HG03066 (cell line): ENCODE data around the gene MORC1.
A peak's percentile ranks its signal among the peaks of the same experiment; 100 is the strongest.

ENCODE experiments used
- ATAC-seq: cut with Tn5 transposase; IDR thresholded peaks from one replicate; pipeline ENCODE4 v1.9.1; 2021; ENCODE audit warnings: low read depth; ENCODE audit not compliant: unreplicated experiment

The MORC1 gene

DNA sequence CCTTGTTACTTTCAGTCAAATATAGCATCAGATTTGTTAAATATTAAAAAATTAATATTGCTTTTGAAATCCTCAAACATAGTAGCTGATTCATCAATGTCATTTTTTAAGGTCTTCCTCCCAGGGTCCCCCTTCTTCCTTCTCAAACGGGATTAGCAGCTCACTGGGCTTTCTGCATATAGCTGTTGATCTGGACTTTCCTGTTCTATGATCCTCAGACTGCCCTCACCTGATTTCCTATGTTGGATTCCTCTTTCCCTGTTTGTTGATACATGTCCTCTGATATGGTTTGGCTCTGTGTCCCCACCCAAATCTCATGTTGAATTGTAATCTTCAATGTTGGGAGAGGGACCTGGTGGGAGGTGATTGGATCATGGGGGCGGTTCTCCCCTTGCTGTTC lies 170.1 kb downstream of the MORC1 start:
- ATAC-seq: no peak

GRCh38 chr3:108946292-108947285 lies 171.3 kb downstream of the MORC1 start:
- no peak for ATAC-seq

DNA sequence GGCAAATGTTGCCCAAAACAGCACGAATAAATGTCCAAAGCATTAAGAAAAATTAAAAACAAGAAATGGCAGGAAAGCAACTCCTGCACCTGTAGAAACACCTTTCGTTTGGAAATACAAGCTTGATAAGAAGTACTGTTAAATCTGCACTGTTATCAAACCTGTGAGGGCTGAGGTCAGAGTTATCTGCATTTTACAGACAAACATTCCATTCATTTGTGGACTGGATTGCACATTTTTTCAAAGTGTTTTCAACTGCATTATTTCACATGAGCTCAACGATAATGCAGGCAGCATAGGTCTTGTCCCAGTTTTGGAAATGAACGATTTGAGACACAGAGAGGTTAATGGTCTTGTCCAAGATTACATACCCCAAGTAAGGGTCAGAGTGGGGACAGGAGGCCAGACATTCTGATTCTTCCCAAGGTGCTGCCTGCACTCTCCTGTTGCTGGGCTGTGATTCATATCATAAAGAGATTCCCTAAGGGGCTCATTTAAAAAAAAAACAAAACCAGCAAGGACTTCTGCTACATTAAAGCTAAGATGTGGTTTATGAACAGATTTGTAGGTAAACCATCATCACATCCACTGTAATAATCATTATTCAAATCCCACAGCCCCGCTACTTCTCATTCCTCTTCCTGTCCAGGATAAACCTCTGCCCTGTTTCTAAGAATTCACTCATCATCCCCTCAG lies 177.2 kb downstream of the MORC1 start:
- ATAC-seq: no peak

DNA sequence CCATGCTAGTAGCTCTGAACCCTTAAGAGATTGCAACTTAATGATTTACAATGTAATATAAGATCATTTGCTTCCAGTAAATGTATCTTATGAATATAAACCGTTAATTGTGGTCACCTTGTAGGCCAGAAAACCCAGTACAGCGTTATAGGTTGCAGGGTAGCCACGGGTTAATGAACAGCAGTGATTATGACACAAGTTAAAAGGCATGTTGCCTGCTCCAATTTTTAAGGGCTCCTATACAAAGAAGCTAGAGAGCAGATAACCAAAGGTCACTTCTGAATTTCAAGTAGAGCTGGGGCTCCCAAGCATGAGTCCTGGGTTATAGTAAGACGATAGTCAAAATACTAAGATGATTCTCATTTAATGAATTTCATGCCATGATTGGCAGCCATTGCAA lies 177.8 kb downstream of the MORC1 start:
- no peak for ATAC-seq

DNA sequence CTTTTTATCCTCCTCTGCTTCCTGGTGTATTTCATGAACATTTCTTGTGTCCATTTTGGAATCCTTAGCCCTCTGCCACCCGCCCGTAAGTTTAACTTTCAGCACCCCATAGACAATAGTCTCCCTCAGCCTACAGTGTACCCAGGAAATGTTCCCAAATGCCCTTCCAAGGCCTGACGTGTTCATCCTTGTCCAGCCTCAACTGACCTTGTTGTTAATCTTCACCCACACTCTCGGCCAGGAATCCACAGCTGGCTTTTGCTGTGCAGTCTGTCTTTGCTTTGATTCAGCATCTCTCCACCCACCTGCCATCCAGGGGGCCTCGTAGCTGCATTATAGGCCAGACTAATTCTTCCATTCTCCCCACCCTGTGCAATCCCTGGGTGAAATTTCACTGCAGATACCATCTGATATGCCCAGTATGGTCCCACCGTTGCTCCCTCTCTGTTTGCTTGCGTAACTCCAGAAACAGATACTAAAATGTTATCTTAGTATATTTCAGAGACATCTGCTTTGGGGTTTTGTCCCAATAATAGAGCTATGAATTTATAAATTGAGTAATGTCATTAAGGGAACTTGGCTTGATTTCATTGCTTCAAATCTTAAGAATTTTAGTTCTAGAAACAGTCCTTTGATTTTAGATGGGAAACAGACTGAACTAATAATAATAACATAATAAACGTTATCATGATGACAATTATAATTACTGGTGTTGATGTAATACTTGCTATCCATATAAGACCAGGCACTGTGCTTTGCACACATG lies 180.8 kb downstream of the MORC1 start:
- ATAC-seq: no peak

DNA sequence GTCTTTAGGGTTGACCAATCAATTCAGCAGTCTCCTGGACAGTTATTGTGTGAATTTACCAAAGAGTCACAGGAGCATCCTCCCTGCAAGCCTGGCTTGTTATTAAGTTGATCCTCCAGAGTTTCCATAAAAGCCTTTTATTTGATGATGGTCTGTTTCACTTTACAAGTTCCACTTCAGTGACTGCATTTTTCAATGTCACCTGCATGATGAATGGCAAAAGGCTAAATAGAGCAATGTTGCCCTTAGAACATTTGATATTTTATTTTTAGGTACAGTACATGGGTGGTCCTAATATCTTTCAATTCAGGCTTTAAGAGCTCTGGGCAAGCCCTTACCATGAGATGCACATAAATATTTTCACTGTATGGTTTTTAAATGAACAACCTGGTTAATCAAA lies 186.9 kb downstream of the MORC1 start:
- ATAC-seq: no peak

DNA sequence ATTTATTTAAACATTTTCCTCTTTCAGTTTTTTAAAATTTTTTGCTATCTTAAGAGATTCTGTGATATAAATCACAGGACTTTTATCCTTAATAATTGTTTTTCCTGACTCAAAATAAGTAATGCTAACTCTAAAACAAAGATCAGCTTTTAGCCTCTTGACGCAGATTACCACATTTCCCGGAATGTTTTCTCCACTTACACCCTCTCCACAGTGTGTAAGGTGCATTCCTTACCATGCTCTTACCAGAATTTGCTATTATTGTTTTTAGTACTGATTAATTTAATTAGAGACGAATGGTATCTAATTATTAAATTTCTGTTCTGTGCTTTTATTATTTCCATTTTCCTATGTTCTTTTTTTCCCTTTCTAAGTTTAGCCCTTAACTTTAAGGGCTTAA lies 199.1 kb downstream of the MORC1 start:
- ATAC-seq: no peak

DNA sequence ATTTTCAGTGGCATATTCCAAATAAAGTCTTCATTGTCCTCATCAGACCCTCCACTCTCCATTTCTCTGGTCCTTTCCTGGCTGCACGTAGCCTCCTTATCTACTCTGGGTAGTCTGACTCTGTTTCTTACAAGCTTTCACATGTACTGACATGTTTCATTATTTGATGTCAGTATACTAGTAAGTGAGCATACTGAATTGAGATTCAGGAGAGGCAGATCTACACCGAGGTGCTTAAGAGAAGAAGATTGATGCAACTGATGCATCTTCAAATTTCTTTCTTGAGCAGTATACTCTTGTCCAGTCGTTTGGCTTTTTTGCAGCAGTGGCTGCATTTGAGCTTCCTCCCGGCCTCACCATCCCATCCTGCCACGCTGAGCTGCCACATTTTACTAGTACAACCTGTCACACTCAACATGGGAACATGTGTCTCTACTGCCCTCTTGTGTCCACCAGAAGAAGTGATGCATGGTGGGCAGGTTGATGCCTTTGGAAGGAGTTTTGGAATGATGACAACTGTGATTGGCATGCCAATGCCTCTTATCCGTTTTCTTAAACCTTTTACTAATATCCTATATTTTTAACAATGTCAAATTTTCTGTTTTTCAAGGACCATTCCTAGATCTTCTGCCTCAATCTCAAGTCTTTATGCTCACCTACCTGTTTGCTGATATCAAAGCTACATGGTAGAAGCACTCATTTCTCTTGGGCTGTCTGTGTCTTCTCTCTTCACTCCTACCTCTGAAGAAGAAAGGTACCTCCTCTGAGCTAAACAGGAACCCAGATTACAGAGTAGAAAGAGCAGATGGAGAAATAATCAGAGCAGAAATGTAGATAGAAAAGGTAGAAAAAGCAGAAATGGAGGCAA lies 202.9 kb downstream of the MORC1 start:
- peak; percentile 91 for ATAC-seq

GRCh38 chr3:108909799-108910198 lies 208.1 kb downstream of the MORC1 start:
- no peak for ATAC-seq
